H1 (cell line): Measurements from ENCODE around the gene IL1A. TPM values are rescaled to one million over a fixed set of nuclear protein-coding genes. Genes with fewer than 3 reads are reported as not detected.

Experiments
- CTCF ChIA-PET: fragments of 300-600 bp; sonication (Branson Sonifier 250); formaldehyde crosslinking; loops from one replicate; lab custom pipeline; 2021; ENCODE audit not compliant: partially characterized antibody; lab: Charles Lee
- POLR2A ChIA-PET: fragments of 300-600 bp; sonication (Branson Sonifier 250); formaldehyde crosslinking; loops from one replicate; lab custom pipeline; 2021; ENCODE audit warnings: inconsistent platforms; ENCODE audit not compliant: partially characterized antibody; lab: Charles Lee
- DNase-seq, 2 experiments: peaks; one replicate each; pipeline versions ENCODE4 v3.0.0 to v3.0.0-alpha.2; 2010 to 2022; ENCODE audit warnings: low spot score in 2 of 2, low read depth in 1 of 2, mixed read lengths in 1 of 2
- FAIRE-seq: peaks from 2 replicates; lab custom pipeline; 2011; peaks lifted over from hg19 to GRCh38; lab: Jason Lieb, UNC
- H2AFZ ChIP-seq: 2 replicates; pipeline ENCODE4 v1.8.1; 2012; ENCODE audit warnings: low read length, inconsistent platforms
- H2AK5ac ChIP-seq: 2 replicates; pipeline ENCODE4 v1.6.1; 2013; ENCODE audit warnings: low read depth, low read length
- H2BK120ac ChIP-seq: replicated peaks from 2 replicates; pipeline ENCODE3; 2013; ENCODE audit warnings: low read depth, low read length, inconsistent platforms
- H2BK12ac ChIP-seq: 2 replicates; pipeline ENCODE4 v1.6.1; 2013; ENCODE audit warnings: low read depth, low read length
- H2BK15ac ChIP-seq: 2 replicates; pipeline ENCODE4 v1.6.1; 2013; ENCODE audit warnings: low read length
- H2BK20ac ChIP-seq: 2 replicates; pipeline ENCODE4 v1.6.1; 2013; ENCODE audit warnings: low read length
- H2BK5ac ChIP-seq: 2 replicates; pipeline ENCODE4 v1.6.1; 2013; ENCODE audit warnings: low read depth, low read length
- H3K14ac ChIP-seq: 2 replicates; pipeline ENCODE4 v1.6.1; 2013; ENCODE audit warnings: inconsistent platforms; ENCODE audit not compliant: insufficient read length
- H3K18ac ChIP-seq: 2 replicates; pipeline ENCODE4 v1.6.1; 2013; ENCODE audit warnings: low read length; ENCODE audit errors: extremely low read depth
- H3K23ac ChIP-seq: 2 replicates; pipeline ENCODE4 v1.6.1; 2013; ENCODE audit warnings: inconsistent platforms; ENCODE audit not compliant: insufficient read length
- H3K23me2 ChIP-seq: 2 replicates; pipeline ENCODE4 v1.6.1; 2013; ENCODE audit warnings: low read depth, low read length
- H3K27ac ChIP-seq: 2 replicates; pipeline ENCODE4 v1.6.1; 2011; ENCODE audit warnings: low read depth, low read length, inconsistent platforms
- H3K27me3 ChIP-seq, 4 experiments: replicated peaks in 1 of 4; 1 replicate in 1 of 4; 2 replicates in 3 of 4; pipeline versions ENCODE4 v1.6.1 to v1.8.1; 2011 to 2013; ENCODE audit warnings: low read length in 3 of 4, mild to moderate bottlenecking in 3 of 4, inconsistent platforms in 2 of 4, mixed read lengths in 2 of 4, moderate library complexity in 1 of 4; ENCODE audit not compliant: control insufficient read depth in 3 of 4, insufficient read depth in 3 of 4; ENCODE audit errors: extremely low read depth in 1 of 4
- H3K36me3 ChIP-seq, 4 experiments: 2 replicates each; pipeline versions ENCODE4 v1.6.1 to v1.8.1; 2011 to 2013; ENCODE audit warnings: mild to moderate bottlenecking in 4 of 4, low read length in 3 of 4, moderate library complexity in 2 of 4, control low read depth in 1 of 4, inconsistent platforms in 1 of 4; ENCODE audit not compliant: insufficient read depth in 4 of 4, control insufficient read depth in 2 of 4
- H3K4ac ChIP-seq: replicated peaks from 2 replicates; pipeline ENCODE3; 2013; ENCODE audit warnings: low read length, low read depth, mixed read lengths, inconsistent platforms; ENCODE audit not compliant: insufficient read length
- H3K4me1 ChIP-seq, 4 experiments: replicated peaks in 1 of 4; 1 replicate in 1 of 4; 2 replicates in 3 of 4; pipeline versions ENCODE4 v1.6.1 to v1.8.1; 2011 to 2013; ENCODE audit warnings: low read length in 3 of 4, inconsistent platforms in 2 of 4, mixed read lengths in 1 of 4; ENCODE audit not compliant: insufficient read depth in 4 of 4, control insufficient read depth in 3 of 4
- H3K4me2 ChIP-seq, 2 experiments: 2 replicates each; pipeline versions ENCODE4 v1.6.1 to v1.8.1; 2011 to 2013; ENCODE audit warnings: low read depth in 2 of 2, low read length in 2 of 2, control low read depth in 1 of 2, inconsistent platforms in 1 of 2, mild to moderate bottlenecking in 1 of 2; ENCODE audit not compliant: insufficient read depth in 1 of 2
- H3K4me3 ChIP-seq, 4 experiments: fragments of 200-600, 300-600 bp in 1 of 4; sonication (generic), shearing (Covaris generic), sonication (Bioruptor Twin) in 1 of 4; 2 replicates each; pipeline versions ENCODE4 v1.5.1 to v1.8.1; 2011 to 2016; ENCODE audit warnings: low read length in 4 of 4, low read depth in 3 of 4, control low read depth in 2 of 4, inconsistent platforms in 2 of 4, mild to moderate bottlenecking in 2 of 4, mixed read lengths in 1 of 4, moderate library complexity in 1 of 4; ENCODE audit not compliant: insufficient read depth in 2 of 4; ENCODE audit errors: extremely low read depth in 1 of 4
- H3K56ac ChIP-seq: replicated peaks from 2 replicates; pipeline ENCODE3; 2013; ENCODE audit warnings: low read depth, mild to moderate bottlenecking, mixed read lengths, low read length, inconsistent platforms; ENCODE audit not compliant: insufficient read length
- H3K79me1 ChIP-seq: 2 replicates; pipeline ENCODE4 v1.6.1; 2013; ENCODE audit warnings: low read depth, low read length, control low read depth
- H3K79me2 ChIP-seq, 2 experiments: 2 replicates each; pipeline versions ENCODE4 v1.6.1 to v1.8.1; 2012 to 2013; ENCODE audit warnings: low read length in 2 of 2, mild to moderate bottlenecking in 2 of 2, inconsistent platforms in 1 of 2; ENCODE audit not compliant: insufficient read depth in 2 of 2, control insufficient read depth in 1 of 2
- H3K9ac ChIP-seq, 4 experiments: replicated peaks in 1 of 4; 1 replicate in 1 of 4; 2 replicates in 3 of 4; pipeline versions ENCODE4 v1.6.1 to v1.8.1; 2011 to 2013; ENCODE audit warnings: low read depth in 3 of 4, low read length in 3 of 4, control low read depth in 2 of 4, mild to moderate bottlenecking in 2 of 4, moderate library complexity in 2 of 4, inconsistent platforms in 1 of 4; ENCODE audit errors: extremely low read depth in 1 of 4
- H3K9me3 ChIP-seq, 2 experiments: 2 replicates each; pipeline versions ENCODE4 v1.6.1 to v1.8.1; 2012 to 2013; ENCODE audit warnings: mild to moderate bottlenecking in 2 of 2, moderate library complexity in 2 of 2, control low read depth in 1 of 2, inconsistent platforms in 1 of 2, low read depth in 1 of 2, low read length in 1 of 2, mixed read lengths in 1 of 2; ENCODE audit not compliant: insufficient read depth in 2 of 2
- H4K20me1 ChIP-seq, 2 experiments: replicated peaks in 1 of 2; 2 replicates each; pipeline versions ENCODE3 to v1.8.1; 2011 to 2013; ENCODE audit warnings: inconsistent platforms in 2 of 2, low read length in 2 of 2, mild to moderate bottlenecking in 1 of 2; ENCODE audit not compliant: insufficient read depth in 2 of 2, control insufficient read depth in 1 of 2
- H4K5ac ChIP-seq: 2 replicates; pipeline ENCODE4 v1.6.1; 2013; ENCODE audit warnings: low read length, low read depth, mixed read lengths, inconsistent platforms; ENCODE audit not compliant: insufficient read length
- H4K8ac ChIP-seq: 2 replicates; pipeline ENCODE4 v1.8.0; 2013; ENCODE audit warnings: mild to moderate bottlenecking, moderate library complexity, low read length, inconsistent platforms; ENCODE audit not compliant: insufficient read depth; ENCODE audit errors: extremely low read depth
- H4K91ac ChIP-seq: replicated peaks from 2 replicates; pipeline ENCODE3; 2013; ENCODE audit warnings: low read length, mixed read lengths, inconsistent platforms; ENCODE audit not compliant: insufficient read length
- ATF2 ChIP-seq: IDR thresholded peaks from 2 replicates; pipeline ENCODE4 v1.6.1; 2012; ENCODE audit warnings: low read length, inconsistent platforms
- ATF3 ChIP-seq: IDR thresholded peaks from 2 replicates; pipeline ENCODE4 v1.6.1; 2011; ENCODE audit warnings: low read depth, mild to moderate bottlenecking, low read length; ENCODE audit not compliant: insufficient read depth
- CBX5 ChIP-seq: fragments of 300-800, 300-1000 bp; sonication (generic); IDR thresholded peaks from 2 replicates; pipeline ENCODE4 v1.7.1; 2016; ENCODE audit warnings: antibody characterized with exemption, low read length, low read depth
- CTBP2 ChIP-seq: IDR thresholded peaks from 2 replicates; pipeline ENCODE4 v1.7.0; 2011; ENCODE audit warnings: borderline replicate concordance, mild to moderate bottlenecking, moderate library complexity, mixed read lengths, low read length; ENCODE audit not compliant: insufficient read depth, insufficient read length
- EZH2 ChIP-seq: fragments of 200-600 bp; sonication (generic); IDR thresholded peaks from 2 replicates; pipeline ENCODE4 v1.7.1; 2012; ENCODE audit warnings: low read depth, mild to moderate bottlenecking, moderate library complexity, low read length, inconsistent platforms; ENCODE audit not compliant: severe bottlenecking
- NANOG ChIP-seq: IDR thresholded peaks from 2 replicates; pipeline ENCODE4 v1.6.1; 2011; ENCODE audit warnings: low read length, low read depth, mild to moderate bottlenecking, inconsistent platforms; ENCODE audit not compliant: insufficient read depth, poor library complexity, severe bottlenecking
- PHF8 ChIP-seq: fragments of 200-600 bp; sonication (generic); conservative IDR thresholded peaks from 2 replicates; pipeline ENCODE4 v1.7.1; 2012; ENCODE audit warnings: low read depth, mild to moderate bottlenecking, inconsistent platforms, low read length, moderate library complexity
- SAP30 ChIP-seq: fragments of 300-600 bp; sonication (generic); IDR thresholded peaks from 2 replicates; pipeline ENCODE4 v1.7.1; 2012; ENCODE audit warnings: low read length, moderate library complexity, mild to moderate bottlenecking, inconsistent platforms; ENCODE audit not compliant: insufficient read depth, insufficient replicate concordance
- TAF7 ChIP-seq: optimal IDR thresholded peaks from 2 replicates; pipeline ENCODE3; 2011; ENCODE audit warnings: low read depth, mild to moderate bottlenecking, inconsistent platforms, low read length, moderate library complexity, borderline replicate concordance
- WGBS, 2 experiments: shearing (Covaris generic) in 1 of 2; methylation state at CpG; one replicate each; pipeline versions ENCODE4 v1.1.6 to v1.1.7; 2013 to 2015; ENCODE audit warnings: low lambda C conversion rate in 2 of 2, mixed read lengths in 2 of 2, inconsistent platforms in 1 of 2, low coverage in 1 of 2, missing lambda C conversion rate in 1 of 2; ENCODE audit not compliant: insufficient replicate concordance in 2 of 2, insufficient coverage in 1 of 2, insufficient read length in 1 of 2; ENCODE audit errors: extremely low coverage in 1 of 2, missing lambda C conversion rate in 1 of 2; 5-methylcytosine and 5-hydroxymethylcytosine counted together
- polyA plus RNA-seq, 7 experiments: library from polyadenylated mRNA; depleted of rRNA in 3 of 7; stranded (reverse) in 5 of 7; unstranded in 2 of 7; fragments of >200 nt in 5 of 7; fragments of 200-250 nt in 2 of 7; gene quantifications; 1 replicate in 5 of 7; 2 replicates in 1 of 7; 4 replicates in 1 of 7; pipeline versions ENCODE4 v1.2.1 to v1.2.3, GENCODE V29; 2011 to 2013; ENCODE audit warnings: missing spikeins in 2 of 7, mixed read lengths in 2 of 7
- total RNA-seq: library from RNA; stranded (reverse); fragmentation: NEBNext Ultra II Directional; extraction: Animal tissue kit (Norgen Biotek cat#: 25700); gene quantifications from 2 replicates; pipeline ENCODE4 v1.2.1, GENCODE V29; 2021

IL1A gene
- total and polyA plus RNA-seq, 2 of the 8 experiments (the other 6 are each of a cell fraction or from before 2014, with no cell fraction given) = 0.32 to 0.74 TPM

- no peak overlapping the region for H4K5ac ChIP-seq
- H4K91ac ChIP-seq = no peak overlapping the region
- FAIRE-seq = no peak
- H3K4me1 ChIP-seq = no peaks in the 10 kb centered on the region; a peak in 1 of 7 replicates
- no peak overlapping the region for H3K56ac ChIP-seq
- ChIA-PET CTCF (interaction anchor here (1.1 to 1.2 kb wide), 2 partner anchors 58 kb away, joined by 4 read pairs; no protein-coding TSS in a partner anchor), POLR2A (interaction anchor here (0.7 kb wide), 1 partner anchor 73 kb away, joined by 3 read pairs; no protein-coding TSS in a partner anchor)
- H3K9me3 ChIP-seq = 0 out of 4 replicates have a peak, but pooled peaks cover 0 to 4% of the 10 kb centered on the region in 2 experiments
- H3K27ac ChIP-seq = no peak overlapping the region
- no peak overlapping the region for H2BK15ac ChIP-seq
- H4K8ac ChIP-seq = no peak overlapping the region
- WGBS, 2 experiments = 83% methylated on average over 3 of the region's 3 CpGs; no CpG with 5 or more reads in 1 of the 2 experiments
- no peaks in the 10 kb centered on the region for H3K79me1 ChIP-seq
- H3K4me2 ChIP-seq = no peak overlapping the region
- H3K4ac ChIP-seq = no peak overlapping the region
- H2BK20ac ChIP-seq = no peak overlapping the region
- H3K9ac ChIP-seq = no peak overlapping the region
- no peaks in the 10 kb centered on the region for H3K79me2 ChIP-seq
- no peak for TF ChIP-seq CTBP2
- no peak for TF ChIP-seq NANOG
- TF ChIP-seq CBX5 = no peak
- no peak for TF ChIP-seq SAP30
- TF ChIP-seq ATF2 = no peak
- no peak for TF ChIP-seq EZH2
- no peak for TF ChIP-seq TAF7
- no peak for TF ChIP-seq PHF8
- TF ChIP-seq ATF3 = no peak
- TF ChIP-seq, all 59 proteins: peak for 0
- no peak for DNase-seq
- H3K18ac ChIP-seq = no peak overlapping the region
- no peak overlapping the region for H2BK5ac ChIP-seq
- no peak overlapping the region for H3K23ac ChIP-seq
- no peak overlapping the region for H2BK12ac ChIP-seq
- H3K14ac ChIP-seq = no peak overlapping the region
- no peaks in the 10 kb centered on the region for H3K23me2 ChIP-seq
- H2BK120ac ChIP-seq = no peak overlapping the region
- H2AK5ac ChIP-seq = no peak overlapping the region
- no peaks in the 10 kb centered on the region for H4K20me1 ChIP-seq
- no peaks in the 10 kb centered on the region for H3K36me3 ChIP-seq
- no peak overlapping the region for H2AFZ ChIP-seq
- H3K4me3 ChIP-seq = no peak overlapping the region
- H3K27me3 ChIP-seq = peaks cover 0 to 2% (median 0%) of the 10 kb centered on the region in 4 experiments; a peak in 1 of 7 replicates
Measured at GRCh38 chr2:112827009-112827408, 42.7 kb upstream of the IL1A start.
